ENCODE measurements around the gene FAM135A. TPM values are rescaled to one million over a fixed set of nuclear protein-coding genes. Genes with fewer than 3 reads are reported as not detected.

FAM135A gene
- total and polyA plus RNA-seq, 9 of the 15 experiments (the other 6 are each of a cell fraction or from before 2014, with no cell fraction given), result 7.4 to 32.9 (median 19.2) TPM

DNA sequence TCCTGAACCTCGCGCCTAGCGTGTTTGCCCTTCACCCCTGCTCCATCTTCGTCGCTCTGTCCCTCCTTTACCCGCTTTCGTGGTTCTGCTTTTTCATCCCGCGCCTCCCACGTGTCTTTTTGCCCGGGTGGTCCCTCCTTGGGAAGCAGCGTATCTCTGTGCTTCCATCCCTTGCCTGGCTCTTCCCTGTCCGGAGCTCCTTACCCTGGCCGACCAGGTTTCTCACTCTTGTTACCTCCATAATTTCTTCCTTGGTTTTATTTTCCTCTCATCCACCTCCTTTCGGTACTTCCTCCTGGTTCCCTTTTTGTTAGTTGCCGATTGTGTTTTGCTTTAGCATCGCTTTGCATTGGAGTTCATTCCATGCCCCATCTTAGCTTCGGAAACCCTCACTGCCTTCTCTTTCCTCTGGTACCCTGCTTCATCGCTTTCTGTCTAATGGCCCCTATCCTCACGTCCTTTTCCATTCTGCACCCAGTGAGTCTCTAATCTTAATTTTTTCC is 735 bp downstream of the FAM135A start (continued):
- TF ChIP-seq HDGF (IDR thresholded peaks at IDR 0.05), result 0 out of 2 replicates have a peak, but pooled peaks have one; percentile 37
- TF ChIP-seq ZNF224 (CRISPR knock-in tag; IDR thresholded peaks at IDR 0.05), result no peak
- TF ChIP-seq ARID1B (IDR thresholded peaks at IDR 0.05), result 0 out of 2 replicates have a peak, but pooled peaks have one; percentile 24
- 0 out of 2 replicates have a peak, but pooled peaks have one; percentile 43 for TF ChIP-seq MYC (IDR thresholded peaks at IDR 0.05; ENCODE audit: low read depth, low read length)
- no peak for TF ChIP-seq MYC (CRISPR knock-in tag; IDR thresholded peaks at IDR 0.05; ENCODE audit: borderline replicate concordance, low read depth)
- no peak for TF ChIP-seq PRMT5 (CRISPR knock-in tag; IDR thresholded peaks at IDR 0.05)
- TF ChIP-seq, protein P1, sequence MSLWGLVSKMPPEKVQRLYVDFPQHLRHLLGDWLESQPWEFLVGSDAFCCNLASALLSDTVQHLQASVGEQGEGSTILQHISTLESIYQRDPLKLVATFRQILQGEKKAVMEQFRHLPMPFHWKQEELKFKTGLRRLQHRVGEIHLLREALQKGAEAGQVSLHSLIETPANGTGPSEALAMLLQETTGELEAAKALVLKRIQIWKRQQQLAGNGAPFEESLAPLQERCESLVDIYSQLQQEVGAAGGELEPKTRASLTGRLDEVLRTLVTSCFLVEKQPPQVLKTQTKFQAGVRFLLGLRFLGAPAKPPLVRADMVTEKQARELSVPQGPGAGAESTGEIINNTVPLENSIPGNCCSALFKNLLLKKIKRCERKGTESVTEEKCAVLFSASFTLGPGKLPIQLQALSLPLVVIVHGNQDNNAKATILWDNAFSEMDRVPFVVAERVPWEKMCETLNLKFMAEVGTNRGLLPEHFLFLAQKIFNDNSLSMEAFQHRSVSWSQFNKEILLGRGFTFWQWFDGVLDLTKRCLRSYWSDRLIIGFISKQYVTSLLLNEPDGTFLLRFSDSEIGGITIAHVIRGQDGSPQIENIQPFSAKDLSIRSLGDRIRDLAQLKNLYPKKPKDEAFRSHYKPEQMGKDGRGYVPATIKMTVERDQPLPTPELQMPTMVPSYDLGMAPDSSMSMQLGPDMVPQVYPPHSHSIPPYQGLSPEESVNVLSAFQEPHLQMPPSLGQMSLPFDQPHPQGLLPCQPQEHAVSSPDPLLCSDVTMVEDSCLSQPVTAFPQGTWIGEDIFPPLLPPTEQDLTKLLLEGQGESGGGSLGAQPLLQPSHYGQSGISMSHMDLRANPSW (CRISPR knock-in tag; IDR thresholded peaks at IDR 0.05), result no peak
- TF ChIP-seq EHMT2 (IDR thresholded peaks at IDR 0.05), result peak; percentile 37; the same call in 1 of the 2 replicates
- TF ChIP-seq TRIM28 (IDR thresholded peaks at IDR 0.05), result no peak
- peak; percentile 34; the same call in 1 of the 2 replicates for TF ChIP-seq SMARCA4 (IDR thresholded peaks at IDR 0.05)
- TF ChIP-seq, protein P2, sequence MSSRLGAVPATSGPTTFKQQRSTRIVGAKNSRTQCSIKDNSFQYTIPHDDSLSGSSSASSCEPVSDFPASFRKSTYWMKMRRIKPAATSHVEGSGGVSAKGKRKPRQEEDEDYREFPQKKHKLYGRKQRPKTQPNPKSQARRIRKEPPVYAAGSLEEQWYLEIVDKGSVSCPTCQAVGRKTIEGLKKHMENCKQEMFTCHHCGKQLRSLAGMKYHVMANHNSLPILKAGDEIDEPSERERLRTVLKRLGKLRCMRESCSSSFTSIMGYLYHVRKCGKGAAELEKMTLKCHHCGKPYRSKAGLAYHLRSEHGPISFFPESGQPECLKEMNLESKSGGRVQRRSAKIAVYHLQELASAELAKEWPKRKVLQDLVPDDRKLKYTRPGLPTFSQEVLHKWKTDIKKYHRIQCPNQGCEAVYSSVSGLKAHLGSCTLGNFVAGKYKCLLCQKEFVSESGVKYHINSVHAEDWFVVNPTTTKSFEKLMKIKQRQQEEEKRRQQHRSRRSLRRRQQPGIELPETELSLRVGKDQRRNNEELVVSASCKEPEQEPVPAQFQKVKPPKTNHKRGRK (tag; IDR thresholded peaks at IDR 0.05), result peak; percentile 49; the same call in 1 of the 2 replicates
- TF ChIP-seq NCOA4 (IDR thresholded peaks at IDR 0.05; ENCODE audit: partially characterized antibody), result no peak
- no peak for TF ChIP-seq ZNF695 (CRISPR knock-in tag; IDR thresholded peaks at IDR 0.05)
- no peak for TF ChIP-seq SRSF1 (IDR thresholded peaks at IDR 0.05; ENCODE audit: low read depth, low read length)
- 0 out of 2 replicates have a peak, but pooled peaks have one; percentile 14 for TF ChIP-seq ZBTB40 (IDR thresholded peaks at IDR 0.05)
- TF ChIP-seq ZBTB40 (CRISPR knock-in tag; IDR thresholded peaks at IDR 0.05), result no peak
